CD4-positive, alpha-beta T cell treated with Interleukin-1 beta for 1 hour (primary cell): ENCODE results near the gene PCDHB14.
"Not testable (repeated sequence)": the region's sequence is repeated elsewhere in the genome, so short reads cannot be mapped to it uniquely, and the experiment has no call there.

Source experiments
- DNase-seq, 2 donors: peaks; one replicate each; pipeline ENCODE4 v3.0.0-alpha.2; 2020 to 2022

The PCDHB14 gene

DNA sequence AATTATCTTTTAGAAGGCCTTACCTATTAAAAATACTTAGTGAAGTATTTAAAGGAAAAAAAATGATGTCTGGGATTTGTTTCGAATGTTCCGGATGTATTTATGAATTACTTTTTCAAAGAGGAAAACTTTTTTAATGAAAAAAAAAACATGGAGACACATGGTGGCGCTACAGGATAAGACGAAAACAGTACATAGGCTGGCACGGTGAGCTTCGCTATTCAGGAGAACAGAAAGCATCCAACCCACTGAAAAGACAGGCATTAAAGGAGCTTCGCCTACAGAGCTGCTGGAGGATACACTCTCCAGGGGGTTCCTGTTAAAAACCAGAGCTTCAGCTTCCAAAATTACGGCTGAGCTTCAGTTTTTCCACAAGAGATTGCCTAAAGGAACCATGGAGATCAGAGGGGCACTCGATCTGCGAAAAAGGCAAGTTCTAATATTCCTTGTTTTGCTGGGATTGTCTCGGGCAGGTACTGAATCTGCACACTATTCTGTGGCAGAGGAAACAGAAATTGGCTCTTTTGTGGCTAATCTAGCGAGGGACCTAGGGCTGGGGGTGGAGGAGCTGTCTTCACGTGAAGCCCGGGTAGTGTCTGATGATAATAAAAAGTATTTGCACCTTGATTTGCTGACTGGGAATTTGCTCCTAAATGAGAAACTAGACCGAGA lies at the start of gene PCDHB14:
Gene PCDHB14 (plus strand): TSS at position 232 of the 672 bp plus-strand sequence. CDS start 163 bp downstream, at position 395.
- DNase-seq, result peak in 1 of 2 donors; percentile 2

DNA sequence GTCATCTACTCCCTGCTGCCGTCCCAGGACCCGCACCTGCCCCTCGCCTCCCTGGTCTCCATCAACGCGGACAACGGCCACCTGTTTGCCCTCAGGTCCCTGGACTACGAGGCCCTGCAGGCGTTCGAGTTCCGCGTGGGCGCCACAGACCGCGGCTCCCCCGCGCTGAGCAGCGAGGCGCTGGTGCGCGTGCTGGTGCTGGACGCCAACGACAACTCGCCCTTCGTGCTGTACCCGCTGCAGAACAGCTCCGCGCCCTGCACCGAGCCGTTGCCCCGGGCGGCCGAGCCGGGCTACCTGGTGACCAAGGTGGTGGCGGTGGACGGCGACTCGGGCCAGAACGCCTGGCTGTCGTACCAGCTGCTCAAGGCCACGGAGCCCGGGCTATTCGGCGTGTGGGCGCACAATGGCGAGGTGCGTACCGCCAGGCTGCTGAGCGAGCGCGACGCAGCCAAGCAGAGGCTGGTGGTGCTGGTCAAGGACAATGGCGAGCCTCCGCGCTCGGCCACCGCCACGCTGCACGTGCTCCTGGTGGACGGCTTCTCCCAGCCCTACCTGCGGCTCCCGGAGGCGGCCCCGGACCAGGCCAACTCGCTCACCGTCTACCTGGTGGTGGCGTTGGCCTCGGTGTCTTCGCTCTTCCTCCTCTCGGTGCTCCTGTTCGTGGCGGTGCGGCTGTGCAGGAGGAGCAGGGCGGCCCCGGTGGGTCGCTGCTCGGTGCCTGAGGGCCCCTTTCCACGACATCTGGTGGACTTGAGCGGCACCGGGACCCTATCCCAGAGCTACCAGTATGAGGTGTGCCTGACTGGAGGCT lies 48.6 kb upstream of the PCDHB14 start:
- DNase-seq, result not testable (repeated sequence)

DNA sequence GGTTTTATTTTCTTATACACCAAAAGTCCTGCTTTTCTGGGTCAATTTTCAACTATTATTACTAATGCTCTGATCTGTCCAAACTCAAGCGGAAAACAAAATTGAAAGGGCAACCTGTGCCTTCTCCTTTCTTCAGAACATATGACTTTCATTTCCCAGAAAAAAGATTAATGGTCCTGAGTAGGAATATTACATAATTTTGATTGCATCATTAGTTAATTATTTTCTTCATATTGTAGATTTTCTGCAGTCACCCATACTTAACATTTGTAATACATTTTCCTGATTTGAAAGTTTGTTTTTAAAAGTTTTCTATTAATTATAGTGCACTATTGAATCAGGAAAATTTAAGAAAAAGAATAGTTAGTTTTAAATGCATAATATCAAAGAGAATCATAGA lies 47.2 kb upstream of the PCDHB14 start:
- no peak for DNase-seq

DNA sequence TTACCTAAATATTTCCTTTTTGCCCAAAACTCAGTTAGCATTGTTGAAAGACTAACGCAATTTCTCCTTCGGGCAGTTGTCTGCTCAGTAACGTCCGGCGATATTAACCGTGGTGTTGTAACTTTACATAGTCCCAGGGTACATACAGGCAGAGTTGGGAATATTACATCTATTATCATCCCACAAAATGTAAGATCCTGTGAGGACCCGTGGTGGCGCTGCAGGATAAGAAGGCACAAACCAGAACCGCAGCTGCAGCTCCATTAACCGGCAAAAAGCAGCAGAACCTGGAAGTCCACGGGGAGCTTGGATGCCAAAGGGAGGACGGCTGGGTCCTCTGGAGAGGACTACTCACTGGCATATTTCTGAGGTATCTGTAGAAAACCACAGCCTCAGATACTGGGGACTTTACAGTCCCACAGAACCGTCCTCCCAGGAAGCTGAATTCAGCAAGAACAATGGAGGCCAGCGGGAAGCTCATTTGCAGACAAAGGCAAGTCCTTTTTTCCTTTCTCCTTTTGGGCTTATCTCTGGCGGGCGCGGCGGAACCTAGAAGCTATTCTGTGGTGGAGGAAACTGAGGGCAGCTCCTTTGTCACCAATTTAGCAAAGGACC lies 45.5 kb upstream of the PCDHB14 start, which contains the start of gene PCDHB8:
Gene PCDHB8 (plus strand): TSS at position 214 of the 615 bp plus-strand sequence. CDS start 245 bp downstream, at position 459.
- not testable (repeated sequence) for DNase-seq

DNA sequence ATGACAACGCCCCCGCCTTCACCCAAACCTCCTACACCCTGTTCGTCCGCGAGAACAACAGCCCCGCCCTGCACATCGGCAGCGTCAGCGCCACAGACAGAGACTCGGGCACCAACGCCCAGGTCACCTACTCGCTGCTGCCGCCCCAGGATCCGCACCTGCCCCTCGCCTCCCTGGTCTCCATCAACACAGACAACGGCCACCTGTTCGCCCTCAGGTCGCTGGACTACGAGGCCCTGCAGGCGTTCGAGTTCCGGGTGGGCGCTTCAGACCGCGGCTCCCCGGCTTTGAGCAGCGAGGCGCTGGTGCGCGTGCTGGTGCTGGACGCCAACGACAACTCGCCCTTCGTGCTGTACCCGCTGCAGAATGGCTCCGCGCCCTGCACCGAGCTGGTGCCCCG lies 43.8 kb upstream of the PCDHB14 start:
- DNase-seq, result not testable (repeated sequence)

DNA sequence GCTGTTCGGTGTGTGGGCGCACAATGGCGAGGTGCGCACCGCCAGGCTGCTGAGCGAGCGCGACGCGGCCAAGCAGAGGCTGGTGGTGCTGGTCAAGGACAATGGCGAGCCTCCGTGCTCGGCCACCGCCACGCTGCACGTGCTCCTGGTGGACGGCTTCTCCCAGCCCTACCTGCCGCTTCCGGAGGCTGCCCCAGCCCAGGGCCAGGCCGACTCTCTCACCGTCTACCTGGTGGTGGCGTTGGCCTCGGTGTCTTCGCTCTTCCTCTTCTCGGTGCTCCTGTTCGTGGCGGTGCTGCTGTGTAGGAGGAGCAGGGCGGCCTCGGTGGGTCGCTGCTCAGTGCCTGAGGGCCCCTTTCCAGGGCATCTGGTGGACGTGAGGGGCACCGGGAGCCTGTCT lies 43.3 kb upstream of the PCDHB14 start:
- not testable (repeated sequence) for DNase-seq

DNA sequence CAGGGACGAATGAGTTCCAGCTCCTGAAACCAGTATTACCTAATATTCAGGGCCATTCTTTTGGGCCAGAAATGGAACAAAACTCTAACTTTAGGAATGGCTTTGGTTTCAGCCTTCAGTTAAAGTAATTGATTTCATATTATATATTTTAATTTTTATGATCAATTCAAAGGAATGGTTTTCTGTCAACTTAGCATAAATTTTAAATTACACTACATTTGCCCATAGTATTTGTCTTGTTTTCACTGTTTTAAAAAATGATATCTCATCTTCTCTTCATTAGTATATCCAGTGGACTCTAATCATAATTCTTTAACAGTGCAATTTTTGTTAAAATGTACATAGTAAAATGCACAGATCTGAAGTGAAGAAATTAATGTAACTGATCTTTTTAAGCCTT lies 42.8 kb upstream of the PCDHB14 start:
- DNase-seq, result no peak

DNA sequence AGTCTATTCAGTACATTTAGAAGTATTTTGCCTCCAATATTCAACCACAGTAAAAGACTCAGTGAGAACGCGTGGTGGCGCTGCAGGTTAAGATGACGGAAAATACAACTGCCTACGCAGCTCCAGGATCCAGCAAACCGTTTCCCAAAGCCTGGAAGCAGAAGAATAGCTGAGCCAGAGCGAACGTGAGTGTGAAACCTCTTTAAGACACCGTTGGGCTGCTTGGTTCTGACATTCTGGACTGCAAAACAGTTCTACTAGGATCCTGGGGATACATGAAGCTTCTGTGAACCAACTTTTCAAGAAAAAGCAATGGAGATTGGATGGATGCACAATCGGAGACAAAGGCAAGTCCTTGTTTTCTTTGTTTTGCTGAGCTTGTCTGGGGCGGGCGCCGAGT lies 40.9 kb upstream of the PCDHB14 start, which contains the start of gene PCDHB16:
Gene PCDHB16 (plus strand): TSS at position 140 of the 400 bp plus-strand sequence. CDS start 173 bp downstream, at position 313.
- no peak for DNase-seq

DNA sequence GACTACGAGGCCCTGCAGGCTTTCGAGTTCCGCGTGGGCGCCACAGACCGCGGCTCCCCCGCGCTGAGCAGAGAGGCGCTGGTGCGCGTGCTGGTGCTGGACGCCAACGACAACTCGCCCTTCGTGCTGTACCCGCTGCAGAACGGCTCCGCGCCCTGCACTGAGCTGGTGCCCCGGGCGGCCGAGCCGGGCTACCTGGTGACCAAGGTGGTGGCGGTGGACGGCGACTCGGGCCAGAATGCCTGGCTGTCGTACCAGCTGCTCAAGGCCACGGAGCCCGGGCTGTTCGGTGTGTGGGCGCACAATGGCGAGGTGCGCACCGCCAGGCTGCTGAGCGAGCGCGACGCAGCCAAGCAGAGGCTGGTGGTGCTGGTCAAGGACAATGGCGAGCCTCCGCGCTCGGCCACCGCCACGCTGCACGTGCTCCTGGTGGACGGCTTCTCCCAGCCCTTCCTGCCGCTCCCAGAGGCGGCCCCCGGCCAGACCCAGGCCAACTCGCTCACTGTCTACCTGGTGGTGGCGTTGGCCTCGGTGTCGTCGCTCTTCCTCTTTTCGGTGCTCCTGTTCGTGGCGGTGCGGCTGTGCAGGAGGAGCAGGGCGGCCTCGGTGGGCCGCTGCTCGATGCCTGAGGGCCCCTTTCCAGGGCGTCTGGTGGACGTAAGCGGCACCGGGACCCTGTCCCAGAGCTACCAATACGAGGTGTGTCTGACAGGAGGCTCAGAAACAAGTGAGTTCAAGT lies 38.9 kb upstream of the PCDHB14 start:
- DNase-seq, result not testable (repeated sequence)

DNA sequence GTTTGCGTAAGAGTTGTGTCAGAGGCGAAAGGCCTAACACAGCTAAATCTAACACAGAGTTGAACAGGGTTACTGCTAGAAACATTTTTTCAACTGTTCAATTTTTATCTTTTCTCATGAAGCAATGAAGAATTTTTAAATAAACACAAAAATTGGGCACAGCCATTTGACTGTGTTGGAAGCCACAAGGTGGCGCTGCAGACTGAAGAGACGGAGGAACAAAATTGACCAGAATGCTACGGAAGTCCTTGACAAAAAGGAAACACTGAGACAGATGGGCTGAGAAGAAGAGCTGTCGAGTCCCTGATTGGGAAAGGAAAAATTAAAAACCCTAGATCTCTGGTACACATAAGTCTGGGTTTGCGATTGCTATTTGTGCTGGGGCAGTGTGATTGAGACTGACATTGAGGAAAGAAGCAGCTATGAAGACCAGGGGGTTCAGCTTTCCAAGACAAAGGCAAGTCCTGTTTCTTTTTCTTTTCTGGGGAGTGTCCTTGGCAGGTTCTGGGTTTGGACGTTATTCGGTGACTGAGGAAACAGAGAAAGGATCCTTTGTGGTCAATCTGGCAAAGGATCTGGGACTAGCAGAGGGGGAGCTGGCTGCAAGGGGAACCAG lies 36.1 kb upstream of the PCDHB14 start, which contains the start of gene PCDHB9:
Gene PCDHB9 (plus strand): TSS at position 265 of the 616 bp plus-strand sequence. CDS start 158 bp downstream, at position 423.
- peak in 1 of 2 donors; percentile 23 for DNase-seq

DNA sequence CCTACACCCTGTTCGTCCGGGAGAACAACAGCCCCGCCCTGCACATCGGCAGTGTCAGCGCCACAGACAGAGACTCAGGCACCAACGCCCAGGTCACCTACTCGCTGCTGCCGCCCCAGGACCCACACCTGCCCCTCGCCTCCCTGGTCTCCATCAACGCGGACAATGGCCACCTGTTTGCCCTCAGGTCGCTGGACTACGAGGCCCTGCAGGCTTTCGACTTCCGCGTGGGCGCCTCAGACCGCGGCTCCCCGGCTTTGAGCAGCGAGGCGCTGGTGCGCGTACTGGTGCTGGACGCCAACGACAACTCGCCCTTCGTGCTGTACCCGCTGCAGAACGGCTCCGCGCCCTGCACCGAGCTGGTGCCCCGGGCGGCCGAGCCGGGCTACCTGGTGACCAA lies 34.5 kb upstream of the PCDHB14 start:
- not testable (repeated sequence) for DNase-seq

DNA sequence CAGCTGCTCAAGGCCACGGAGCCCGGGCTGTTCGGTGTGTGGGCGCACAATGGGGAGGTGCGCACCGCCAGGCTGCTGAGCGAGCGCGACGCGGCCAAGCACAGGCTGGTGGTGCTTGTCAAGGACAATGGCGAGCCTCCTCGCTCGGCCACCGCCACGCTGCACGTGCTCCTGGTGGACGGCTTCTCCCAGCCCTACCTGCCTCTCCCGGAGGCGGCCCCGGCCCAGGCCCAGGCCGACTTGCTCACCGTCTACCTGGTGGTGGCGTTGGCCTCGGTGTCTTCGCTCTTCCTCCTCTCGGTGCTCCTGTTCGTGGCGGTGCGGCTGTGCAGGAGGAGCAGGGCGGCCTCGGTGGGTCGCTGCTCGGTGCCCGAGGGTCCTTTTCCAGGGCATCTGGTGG lies 34.0 kb upstream of the PCDHB14 start:
- DNase-seq, result not testable (repeated sequence)

DNA sequence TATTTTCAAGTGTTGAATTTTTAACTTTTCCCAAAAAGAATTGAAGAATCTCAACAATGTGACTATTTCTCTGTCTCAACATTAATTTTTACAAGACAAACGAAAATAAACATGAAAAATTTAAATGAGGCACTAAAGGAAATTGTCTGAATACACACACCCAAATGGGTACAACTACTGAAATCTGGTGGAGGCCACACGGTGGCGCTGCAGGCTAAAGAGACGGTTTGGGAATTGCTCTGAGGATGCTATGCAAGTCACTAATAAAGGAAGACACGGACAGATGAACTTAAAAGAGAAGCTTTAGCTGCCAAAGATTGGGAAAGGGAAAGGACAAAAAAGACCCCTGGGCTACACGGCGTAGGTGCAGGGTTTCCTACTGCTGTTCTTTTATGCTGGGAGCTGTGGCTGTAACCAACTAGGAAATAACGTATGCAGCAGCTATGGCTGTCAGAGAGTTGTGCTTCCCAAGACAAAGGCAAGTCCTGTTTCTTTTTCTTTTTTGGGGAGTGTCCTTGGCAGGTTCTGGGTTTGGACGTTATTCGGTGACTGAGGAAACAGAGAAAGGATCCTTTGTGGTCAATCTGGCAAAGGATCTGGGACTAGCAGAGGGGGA lies 30.9 kb upstream of the PCDHB14 start, which contains the start of gene PCDHB10:
Gene PCDHB10 (plus strand): TSS at position 244 of the 616 bp plus-strand sequence. CDS start 200 bp downstream, at position 444.
- peak in 1 of 2 donors; percentile 22 for DNase-seq

DNA sequence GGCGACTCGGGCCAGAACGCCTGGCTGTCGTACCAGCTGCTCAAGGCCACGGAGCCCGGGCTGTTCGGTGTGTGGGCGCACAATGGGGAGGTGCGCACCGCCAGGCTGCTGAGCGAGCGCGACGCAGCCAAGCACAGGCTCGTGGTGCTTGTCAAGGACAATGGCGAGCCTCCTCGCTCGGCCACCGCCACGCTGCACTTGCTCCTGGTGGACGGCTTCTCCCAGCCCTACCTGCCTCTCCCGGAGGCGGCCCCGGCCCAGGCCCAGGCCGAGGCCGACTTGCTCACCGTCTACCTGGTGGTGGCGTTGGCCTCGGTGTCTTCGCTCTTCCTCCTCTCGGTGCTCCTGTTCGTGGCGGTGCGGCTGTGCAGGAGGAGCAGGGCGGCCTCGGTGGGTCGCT lies 28.8 kb upstream of the PCDHB14 start:
- DNase-seq, result not testable (repeated sequence)

DNA sequence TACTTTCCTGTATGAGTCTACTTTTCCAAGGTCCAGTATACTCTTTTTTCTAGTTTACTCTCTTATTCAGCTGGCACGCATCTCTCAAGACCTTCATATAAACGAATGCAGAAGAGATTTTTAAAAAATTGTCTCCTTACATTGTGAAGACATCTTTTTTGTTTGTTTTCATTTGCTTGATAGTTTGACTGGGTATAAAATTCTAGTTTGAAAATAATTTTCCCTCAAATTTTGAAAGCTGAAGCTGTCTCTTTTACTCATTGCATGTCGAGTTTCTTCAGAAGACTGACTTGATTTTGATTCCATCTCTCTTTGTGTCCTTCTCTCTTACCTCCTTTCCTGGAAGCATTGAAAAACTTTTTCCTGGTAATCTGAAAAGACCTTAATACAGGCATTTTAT lies 26.8 kb upstream of the PCDHB14 start:
- no peak for DNase-seq

DNA sequence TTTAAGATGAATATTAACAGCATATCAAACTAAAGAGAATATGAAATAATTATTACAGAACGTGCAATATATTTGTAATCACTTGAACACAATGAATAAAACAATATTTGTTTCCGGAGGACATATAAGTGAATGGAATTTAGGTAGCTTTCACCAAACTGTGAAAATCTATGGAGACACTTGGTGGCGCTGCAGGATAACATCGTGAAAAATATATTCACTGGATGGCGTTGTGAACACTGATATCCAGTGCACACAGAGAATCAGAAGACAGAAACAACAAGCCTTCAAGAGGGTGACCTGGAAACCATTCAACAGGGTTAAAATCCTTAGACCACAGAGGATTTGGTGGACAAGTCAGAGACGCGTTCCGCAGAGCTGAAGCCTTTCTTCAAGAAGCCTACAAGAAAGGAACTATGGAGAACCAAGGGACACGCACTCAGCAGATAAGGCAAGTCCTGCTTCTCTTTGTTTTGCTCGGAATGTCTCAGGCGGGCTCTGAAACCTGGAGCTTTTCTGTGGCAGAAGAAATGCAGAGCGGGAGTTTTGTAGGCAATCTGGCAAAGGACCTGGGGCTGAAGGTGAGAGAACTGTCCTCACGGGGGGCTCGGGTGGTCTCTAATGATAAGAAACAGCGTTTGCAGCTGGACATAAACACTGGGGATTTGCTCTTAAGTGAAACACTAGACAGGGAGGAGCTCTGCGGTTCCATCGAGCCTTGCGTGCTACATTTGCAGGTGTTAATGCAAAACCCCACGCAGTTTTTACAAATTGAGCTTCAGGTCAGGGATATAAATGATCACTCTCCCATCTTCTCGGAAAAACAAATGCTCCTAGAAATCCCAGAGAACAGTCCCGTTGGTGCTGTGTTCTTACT lies 23.5 kb upstream of the PCDHB14 start, which contains the start of gene PCDHB11:
Gene PCDHB11 (plus strand): TSS at position 269 of the 877 bp plus-strand sequence. CDS start 148 bp downstream, at position 417.
- peak in 1 of 2 donors; percentile 5 for DNase-seq

DNA sequence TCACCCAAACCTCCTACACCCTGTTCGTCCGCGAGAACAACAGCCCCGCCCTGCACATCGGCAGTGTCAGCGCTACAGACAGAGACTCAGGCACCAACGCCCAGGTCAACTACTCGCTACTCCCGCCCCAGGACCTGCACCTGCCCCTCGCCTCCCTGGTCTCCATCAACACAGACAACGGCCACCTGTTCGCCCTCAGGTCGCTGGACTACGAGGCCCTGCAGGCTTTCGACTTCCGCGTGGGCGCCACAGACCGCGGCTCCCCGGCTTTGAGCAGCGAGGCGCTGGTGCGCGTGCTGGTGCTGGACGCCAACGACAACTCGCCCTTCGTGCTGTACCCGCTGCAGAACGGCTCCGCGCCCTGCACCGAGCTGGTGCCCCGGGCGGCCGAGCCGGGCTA lies 22.0 kb upstream of the PCDHB14 start:
- DNase-seq, result not testable (repeated sequence)

DNA sequence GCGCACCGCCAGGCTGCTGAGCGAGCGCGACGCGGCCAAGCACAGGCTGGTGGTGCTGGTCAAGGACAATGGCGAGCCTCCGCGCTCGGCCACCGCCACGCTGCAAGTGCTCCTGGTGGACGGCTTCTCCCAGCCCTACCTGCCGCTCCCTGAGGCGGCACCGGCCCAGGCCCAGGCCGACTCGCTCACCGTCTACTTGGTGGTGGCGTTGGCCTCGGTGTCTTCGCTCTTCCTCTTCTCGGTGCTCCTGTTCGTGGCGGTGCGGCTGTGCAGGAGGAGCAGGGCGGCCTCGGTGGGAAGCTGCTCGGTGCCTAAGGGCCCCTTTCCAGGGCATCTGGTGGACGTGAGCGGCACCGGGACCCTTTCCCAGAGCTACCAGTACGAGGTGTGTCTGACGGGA lies 21.5 kb upstream of the PCDHB14 start:
- not testable (repeated sequence) for DNase-seq

DNA sequence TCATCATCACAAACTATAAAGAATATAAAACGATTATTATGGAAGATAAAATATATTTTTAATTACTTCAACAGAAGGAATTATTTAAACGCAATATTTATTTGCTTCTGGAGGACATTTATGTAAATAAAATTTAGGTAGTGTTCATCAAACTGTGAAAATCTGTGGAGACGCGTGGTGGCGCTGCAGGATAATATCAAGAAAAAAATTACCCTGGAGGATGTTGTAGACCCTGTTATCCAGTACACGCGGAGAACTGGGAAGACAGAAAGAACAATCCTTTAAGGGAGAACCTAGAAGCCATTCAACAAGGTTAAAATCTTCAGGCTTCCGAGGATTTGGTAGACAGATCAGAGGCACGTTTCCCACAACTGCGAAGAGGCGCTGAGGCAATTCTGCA lies 14.7 kb upstream of the PCDHB14 start, which contains the start of gene PCDHB12:
Gene PCDHB12 (plus strand): TSS at position 242 of the 400 bp plus-strand sequence. CDS start 189 bp downstream, outside the sequence.
- DNase-seq, result no peak

DNA sequence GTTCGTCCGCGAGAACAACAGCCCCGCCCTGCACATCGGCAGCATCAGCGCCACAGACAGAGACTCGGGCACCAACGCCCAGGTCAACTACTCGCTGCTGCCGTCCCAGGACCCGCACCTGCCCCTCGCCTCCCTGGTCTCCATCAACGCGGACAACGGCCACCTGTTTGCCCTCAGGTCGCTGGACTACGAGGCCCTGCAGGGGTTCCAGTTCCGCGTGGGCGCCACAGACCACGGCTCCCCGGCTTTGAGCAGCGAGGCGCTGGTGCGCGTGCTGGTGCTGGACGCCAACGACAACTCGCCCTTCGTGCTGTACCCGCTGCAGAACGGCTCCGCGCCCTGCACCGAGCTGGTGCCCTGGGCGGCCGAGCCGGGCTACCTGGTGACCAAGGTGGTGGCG lies 12.9 kb upstream of the PCDHB14 start:
- DNase-seq, result not testable (repeated sequence)
